ENCODE data around the gene NAALADL2.
"Not testable (repeated sequence)": the region's sequence is repeated elsewhere in the genome, so short reads cannot be mapped to it uniquely, and the experiment has no call there.

The NAALADL2 gene

GRCh38 chr3:175389560-175389959 lies 530.4 kb downstream of the NAALADL2 start:
- no peak for DNase-seq

- DNase-seq = no peak
Observed at GRCh38 chr3:175391601-175392000, 532.5 kb downstream of the NAALADL2 start.

DNA sequence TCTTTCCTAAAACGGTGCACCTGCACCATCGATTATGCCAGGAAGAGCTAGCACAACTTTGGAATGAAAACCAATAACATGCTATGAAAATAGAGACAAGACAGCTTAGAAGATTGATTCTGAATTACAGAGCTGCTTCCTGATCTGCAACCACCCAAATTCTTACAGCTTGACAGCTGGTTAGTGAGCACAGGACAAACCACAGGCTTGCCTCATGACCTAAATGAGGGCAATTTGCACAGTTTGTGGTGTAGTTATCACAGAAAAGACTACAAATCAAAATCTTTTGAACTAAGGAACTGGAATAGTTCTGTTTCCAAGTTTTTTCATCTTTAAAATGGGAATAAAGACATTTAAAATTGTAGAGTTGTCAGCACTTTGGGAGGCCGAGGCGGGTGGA lies 533.5 kb downstream of the NAALADL2 start:
- no peak for DNase-seq

GRCh38 chr3:175397372-175397771 lies 538.2 kb downstream of the NAALADL2 start:
- no peak for DNase-seq

- DNase-seq = no peak
Observed at GRCh38 chr3:175398676-175399075, 539.5 kb downstream of the NAALADL2 start.

GRCh38 chr3:175399156-175399840 lies 540.2 kb downstream of the NAALADL2 start:
- DNase-seq = no peak

- no peak for DNase-seq
Observed at GRCh38 chr3:175404027-175404426, 544.9 kb downstream of the NAALADL2 start.

DNA sequence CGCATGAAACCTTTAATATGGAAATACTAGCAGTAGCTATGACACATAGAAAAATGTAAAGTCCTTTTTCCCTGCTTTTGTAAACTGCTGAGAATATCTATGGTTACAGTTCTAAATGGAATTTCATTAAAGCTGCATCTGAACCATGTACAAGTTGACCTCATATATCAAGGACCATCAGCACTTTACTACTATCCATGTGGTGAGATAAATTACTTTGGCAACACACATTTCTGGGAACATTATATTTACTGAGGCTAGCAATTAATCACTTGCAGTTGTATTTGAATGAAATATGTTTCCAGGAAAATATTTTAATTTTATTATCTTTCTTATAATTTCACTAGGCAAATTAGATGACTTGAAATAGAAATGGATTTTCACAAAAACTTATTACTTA lies 545.5 kb downstream of the NAALADL2 start:
- DNase-seq = no peak

DNA sequence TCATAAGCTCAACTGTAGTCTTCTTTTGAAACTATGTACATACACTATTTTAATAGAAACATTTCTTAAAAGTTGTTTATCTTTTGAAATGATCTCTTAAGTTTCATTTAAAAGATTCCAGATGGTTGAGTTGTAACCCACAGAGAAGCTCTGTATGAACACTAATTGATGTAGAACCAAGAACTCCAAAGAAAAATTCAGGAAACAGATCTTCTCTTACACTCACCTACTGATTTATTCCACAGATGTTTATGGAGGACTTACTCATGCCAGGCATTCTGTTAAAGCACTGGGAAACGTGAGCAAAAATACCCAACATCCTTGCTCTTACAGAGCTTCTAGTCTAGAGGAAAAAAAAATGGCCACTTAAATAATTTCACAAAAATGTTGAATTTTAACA lies 551.1 kb downstream of the NAALADL2 start:
- no peak for DNase-seq

DNA sequence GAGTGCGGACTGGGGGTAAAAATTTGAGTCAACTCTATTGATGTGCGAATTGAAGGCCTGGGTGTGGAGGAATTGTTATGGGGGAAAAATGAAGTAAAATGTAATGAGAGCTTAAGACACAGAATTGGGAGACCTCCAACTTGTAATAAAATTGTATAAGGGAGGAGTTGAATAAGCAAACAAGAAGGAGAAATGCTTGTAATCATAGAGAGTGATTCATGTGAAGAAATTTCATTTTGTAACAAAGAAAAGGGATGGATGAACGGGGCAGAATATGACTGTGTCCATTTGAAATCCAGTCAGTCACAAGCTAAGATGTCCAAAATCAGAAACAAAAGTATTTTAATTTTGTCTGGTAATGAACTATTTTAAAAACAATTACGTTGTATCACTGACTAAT lies 552.3 kb downstream of the NAALADL2 start:
- no peak for DNase-seq

GRCh38 chr3:175411946-175412345 lies 552.8 kb downstream of the NAALADL2 start:
- no peak for DNase-seq

- DNase-seq = no peak
Observed at GRCh38 chr3:175413926-175414325, 554.8 kb downstream of the NAALADL2 start.

DNA sequence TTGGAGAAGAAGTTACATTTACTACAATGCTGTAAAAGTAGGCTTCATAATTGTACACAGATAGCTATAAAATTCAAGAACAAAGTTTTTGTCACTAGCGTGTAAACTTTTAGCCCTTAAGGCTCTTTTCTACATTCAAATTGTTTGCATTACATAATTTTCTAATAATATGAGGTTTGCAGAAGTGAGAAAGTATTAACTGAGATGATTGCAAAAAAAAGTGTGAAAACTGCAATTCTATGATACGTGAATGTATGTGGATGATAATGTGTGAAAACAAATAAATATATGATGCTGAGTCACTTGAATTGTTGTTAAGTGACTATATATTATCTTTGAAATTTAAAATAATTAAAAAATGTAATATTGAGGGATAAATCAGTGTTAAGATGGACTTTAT lies 557.5 kb downstream of the NAALADL2 start:
- DNase-seq = no peak

DNA sequence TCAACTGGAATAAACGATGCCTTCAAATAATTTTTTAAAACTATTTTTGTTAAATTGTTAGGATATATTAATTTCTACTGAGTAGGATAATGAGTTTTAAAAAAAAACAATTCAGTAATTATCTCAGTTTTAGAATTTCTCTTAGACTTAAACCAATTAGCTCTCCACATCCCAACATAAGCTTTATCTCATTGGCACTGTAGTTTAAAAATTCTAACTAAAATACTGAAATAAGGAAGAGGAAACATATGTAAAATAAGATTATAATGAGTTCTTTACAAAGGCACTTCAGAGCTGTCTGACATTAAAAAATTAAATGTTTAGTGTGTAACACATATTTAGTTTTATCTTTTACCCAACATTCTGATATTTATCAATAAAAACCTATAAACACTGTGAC lies 558.3 kb downstream of the NAALADL2 start:
- DNase-seq = no peak

- no peak for DNase-seq
Observed at GRCh38 chr3:175421902-175422301, 562.8 kb downstream of the NAALADL2 start.

- DNase-seq = no peak
Observed at GRCh38 chr3:175422744-175423143, 563.6 kb downstream of the NAALADL2 start.

- DNase-seq = not testable (repeated sequence)
Observed at GRCh38 chr3:175423848-175424247, 564.7 kb downstream of the NAALADL2 start.

DNA sequence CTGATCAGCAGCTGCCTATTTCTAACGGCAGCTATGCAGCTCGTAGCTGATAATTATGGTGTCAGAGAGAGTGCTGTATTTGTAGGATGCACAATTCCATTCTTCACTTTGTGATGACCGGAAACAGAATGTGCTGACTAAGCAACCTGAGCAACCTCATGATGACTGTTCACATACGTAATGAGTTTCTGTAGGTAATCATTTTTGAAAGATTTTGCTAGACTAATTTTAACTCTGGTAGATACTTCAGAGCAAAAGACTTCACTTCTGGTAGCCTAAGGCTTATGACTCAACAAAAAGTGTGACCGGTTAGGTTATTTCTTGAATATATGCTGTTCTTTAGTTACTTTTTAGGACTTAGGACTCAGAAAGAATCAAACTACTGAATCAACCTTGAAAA lies 567.7 kb downstream of the NAALADL2 start:
- DNase-seq = no peak

DNA sequence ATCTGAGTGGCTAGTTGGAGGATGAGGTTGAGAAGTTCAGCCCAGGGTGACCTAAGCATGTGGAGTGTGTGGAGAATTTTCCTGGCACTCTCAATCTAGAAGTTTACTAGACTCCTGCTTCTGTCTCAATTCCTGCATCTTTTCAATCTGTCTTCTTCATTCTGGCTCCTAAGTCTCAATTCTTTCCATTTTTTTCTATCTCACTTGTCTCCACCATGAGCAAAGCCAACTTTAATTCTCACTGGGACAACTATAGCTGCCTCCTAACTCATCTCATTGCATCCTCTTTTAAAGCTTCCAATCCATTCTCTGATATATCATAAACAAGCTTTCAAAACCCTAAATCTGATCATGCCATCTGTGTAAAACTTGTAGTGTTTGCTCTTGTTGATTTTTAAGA lies 569.3 kb downstream of the NAALADL2 start:
- no peak for DNase-seq

DNA sequence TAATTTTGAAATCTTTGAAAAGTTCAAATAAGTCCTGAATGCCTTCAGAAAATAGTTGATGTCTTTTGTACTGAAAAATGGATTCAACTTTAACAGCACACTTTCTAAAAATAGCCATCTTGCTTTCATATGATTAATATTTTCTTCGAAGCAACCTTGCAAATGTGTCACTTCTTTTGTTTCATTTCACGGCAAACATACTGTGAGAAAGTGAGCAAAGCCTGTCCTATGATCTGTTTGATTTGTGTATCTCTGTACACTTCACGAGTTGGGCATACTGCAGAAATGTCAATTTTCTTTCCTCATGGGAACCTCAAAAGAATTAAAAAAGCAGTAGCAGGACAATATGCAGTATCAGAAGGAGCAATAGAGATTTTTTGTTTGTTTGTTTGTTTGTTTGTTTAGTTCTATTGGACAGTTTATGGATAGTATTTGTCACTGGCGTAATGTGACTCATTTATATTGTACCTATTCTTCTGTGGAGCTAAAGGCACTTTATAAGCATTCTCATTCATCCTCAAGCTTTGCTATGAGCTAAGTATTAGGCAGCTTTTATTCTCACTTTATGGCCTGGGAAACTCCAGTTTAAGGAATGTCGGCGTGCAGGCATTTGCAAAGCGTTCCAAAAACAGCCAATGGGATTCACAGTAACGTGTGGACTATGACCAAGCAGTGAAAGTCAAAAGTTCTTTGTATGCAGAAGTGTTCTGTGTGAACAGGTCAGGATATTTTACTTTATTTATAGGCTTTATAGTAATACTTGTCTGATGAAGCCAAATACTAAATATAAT lies 572.0 kb downstream of the NAALADL2 start:
- no peak for DNase-seq

DNA sequence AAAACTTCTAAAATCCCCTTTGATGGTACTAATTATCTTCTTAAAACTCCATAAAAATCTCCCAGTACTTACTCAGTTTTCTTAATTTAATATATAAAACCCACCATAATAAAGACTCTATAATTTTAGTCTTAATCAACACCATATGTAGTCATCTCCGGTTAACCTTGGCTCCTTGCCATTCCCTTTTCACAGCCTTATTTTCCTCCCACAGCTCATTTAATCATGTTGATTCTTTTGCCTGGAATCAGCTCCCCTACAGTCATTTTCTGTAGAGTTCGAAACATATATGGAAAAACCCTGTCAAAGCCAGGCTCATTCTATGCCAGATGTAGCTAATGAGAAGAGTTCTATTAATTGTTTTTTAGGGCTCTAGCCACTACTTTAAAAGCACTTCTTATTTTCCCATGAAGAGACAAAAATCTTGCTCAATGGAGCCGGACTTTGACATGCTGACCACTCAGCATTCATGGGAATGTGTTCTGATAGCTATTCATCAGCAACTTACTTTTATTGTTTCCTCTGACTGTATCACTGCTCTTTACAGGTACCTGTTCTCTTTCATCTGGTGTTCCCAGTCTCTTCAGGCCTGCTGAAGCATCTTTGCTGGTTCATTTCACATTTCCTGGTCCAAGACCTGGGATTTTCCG lies 573.4 kb downstream of the NAALADL2 start:
- no peak for DNase-seq

DNA sequence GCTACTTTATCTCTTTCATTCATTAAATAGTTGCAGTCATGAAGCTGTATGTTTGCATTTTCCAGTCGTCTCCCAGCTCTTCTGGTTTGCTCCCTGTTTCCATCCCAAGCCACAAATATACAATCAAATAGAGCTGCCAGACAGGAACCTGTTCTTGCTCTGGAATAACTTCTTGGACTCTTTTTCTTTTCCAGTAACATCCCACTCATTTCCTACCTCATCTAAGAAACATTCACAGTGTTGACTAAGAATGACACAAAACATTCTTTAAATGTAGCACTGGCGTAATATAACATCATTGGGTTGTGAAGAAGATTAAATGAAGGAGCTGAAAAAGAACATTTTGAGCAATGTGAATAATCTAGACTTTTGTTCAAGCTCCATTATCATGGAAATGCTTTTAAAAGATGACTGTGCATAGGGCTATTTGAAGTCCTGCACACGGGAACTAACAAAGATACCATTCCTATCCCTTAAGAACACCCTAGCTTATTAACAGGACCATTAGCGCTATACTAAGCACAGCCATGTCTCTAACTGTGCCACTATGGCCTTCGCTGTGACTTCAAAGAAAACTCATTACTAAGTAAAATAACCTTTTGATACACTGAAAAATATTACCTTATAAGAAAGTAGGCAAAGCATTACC lies 574.0 kb downstream of the NAALADL2 start:
- DNase-seq = no peak

- no peak for DNase-seq
Observed at GRCh38 chr3:175434561-175434960, 575.4 kb downstream of the NAALADL2 start.

DNA sequence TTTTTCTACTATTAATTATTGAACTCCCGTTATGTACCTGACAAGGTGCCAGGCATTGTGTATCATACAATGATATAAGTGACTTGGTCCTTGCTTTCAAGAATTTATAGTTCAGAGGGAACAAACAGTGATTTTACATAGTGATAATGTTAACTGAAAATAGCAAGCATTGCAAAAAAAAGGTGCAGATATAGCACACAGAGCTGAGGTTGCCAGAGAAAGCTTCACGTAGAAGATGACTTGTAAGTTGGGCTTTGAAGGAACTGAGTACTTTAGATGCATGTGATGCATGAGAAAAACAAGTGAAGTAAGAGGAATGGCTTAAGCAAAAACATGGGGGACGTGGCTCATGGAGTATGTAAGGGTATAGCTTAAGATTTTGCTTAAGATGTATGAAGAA lies 584.5 kb downstream of the NAALADL2 start:
- no peak for DNase-seq
